ENCODE measurements around the gene SERBP1. TPM values are rescaled to one million over a fixed set of nuclear protein-coding genes. Genes with fewer than 3 reads are reported as not detected.

The SERBP1 gene
- total RNA-seq, 2 experiments from 2014 or later = 280 to 297 TPM

DNA sequence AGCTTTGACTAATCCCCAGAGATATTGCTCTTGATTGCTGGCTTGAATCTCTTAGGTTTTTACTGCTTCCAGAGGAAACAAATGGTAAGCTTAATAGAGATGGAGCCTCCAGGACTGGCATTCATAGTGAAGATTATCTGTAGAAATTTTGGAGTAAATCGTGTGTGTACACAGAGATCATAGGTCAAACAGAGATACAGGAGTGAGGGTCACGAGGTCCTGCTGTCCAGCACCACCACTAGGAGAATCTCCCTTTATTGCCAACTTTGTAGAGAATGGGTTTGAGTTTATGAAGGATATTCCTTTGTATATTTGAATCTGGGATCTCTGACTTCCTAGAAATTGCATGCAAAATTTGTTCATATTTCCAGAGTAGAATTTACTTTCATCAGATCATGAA, 7.8 kb upstream of the SERBP1 start:
- Mint-ChIP-seq H3K4me3 (no peak overlapping the region), H3K4me1 (ENCODE audit: low read depth) (peaks cover 18% of the 10 kb centered on the region), H3K9me3 (ENCODE audit: insufficient read depth) (no peaks in the 10 kb centered on the region), H3K36me3 (ENCODE audit: low read depth) (no peaks in the 10 kb centered on the region), H3K27ac (no peak overlapping the region), H3K27me3 (ENCODE audit: low read depth) (no peaks in the 10 kb centered on the region)
- DNase-seq (no peak), ATAC-seq (no peak)
- ChIA-PET POLR2A (no interaction called here), CTCF (interaction anchor here (0.7 to 1.3 kb wide), 3 partner anchors 12 to 227 kb away, joined by 3 to 4 read pairs (median 3); no protein-coding TSS in a partner anchor)

DNA sequence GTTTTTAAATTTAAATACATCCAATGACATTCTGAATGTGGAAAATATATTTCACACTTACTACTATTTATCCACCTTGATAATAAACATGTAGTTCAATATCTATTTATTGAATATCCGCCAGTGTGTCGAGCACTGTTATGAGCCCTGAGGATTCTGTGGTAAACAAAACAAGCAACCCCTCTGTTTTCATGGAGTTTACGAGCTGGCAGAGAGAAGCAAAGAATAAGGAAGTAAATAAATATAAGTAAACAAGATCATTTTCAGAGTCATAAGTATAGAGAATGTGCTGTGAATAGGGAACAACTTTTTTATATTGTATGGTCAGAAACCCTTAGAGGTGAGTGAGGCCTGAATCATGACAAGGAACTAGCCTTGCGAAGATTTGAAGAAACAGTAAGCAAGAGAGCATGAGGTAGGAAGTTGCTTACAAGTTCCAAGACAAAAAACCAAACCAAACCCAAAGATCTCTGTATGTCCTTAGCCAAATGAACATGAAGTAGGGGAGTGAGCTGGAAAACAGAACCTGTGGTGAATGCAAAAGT, 6.4 kb upstream of the SERBP1 start:
- Mint-ChIP-seq H3K27ac (no peak overlapping the region), H3K4me1 (ENCODE audit: low read depth) (peaks cover 28% of the 10 kb centered on the region), H3K27me3 (ENCODE audit: low read depth) (no peaks in the 10 kb centered on the region), H3K9me3 (ENCODE audit: insufficient read depth) (no peaks in the 10 kb centered on the region), H3K4me3 (no peak overlapping the region), H3K36me3 (ENCODE audit: low read depth) (no peaks in the 10 kb centered on the region)
- no peak for DNase-seq
- ChIA-PET POLR2A (no interaction called here), CTCF (interaction anchor here (0.8 to 1.5 kb wide), 3 partner anchors 9 to 223 kb away, joined by 3 read pairs; no protein-coding TSS in a partner anchor)
- ATAC-seq = no peak

DNA sequence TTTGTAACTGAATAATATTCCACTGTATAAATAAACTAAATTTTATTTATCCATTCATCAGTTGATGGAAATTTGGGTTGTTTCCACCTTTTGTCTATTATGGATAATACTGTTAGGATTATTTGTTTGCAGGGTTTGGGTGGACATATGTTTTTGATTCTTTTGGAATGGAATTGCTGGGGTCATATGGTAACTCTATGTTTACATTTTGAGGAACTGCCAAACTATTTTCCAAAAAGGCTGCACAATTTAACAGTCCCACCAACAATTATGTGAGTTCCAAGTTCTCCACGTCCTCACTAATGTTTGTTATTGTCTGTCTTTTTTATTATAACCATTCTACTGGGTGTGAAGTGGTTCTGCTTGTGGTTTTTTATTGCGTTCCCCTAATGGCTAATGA, 4.3 kb upstream of the SERBP1 start:
- no peaks in the 10 kb centered on the region for H3K9me3 Mint-ChIP-seq (ENCODE audit: insufficient read depth)
- H3K36me3 Mint-ChIP-seq (ENCODE audit: low read depth) = peaks cover 7% of the 10 kb centered on the region
- H3K4me1 Mint-ChIP-seq (ENCODE audit: low read depth) = peaks cover 28% of the 10 kb centered on the region
- ChIA-PET POLR2A (no interaction called here), CTCF (interaction anchor here (1.0 to 5.2 kb wide), 2 partner anchors 66 to 239 kb away, joined by 3 to 32 read pairs; no protein-coding TSS in a partner anchor)
- H3K4me3 Mint-ChIP-seq = no peak overlapping the region
- no peak for ATAC-seq
- DNase-seq = no peak
- no peaks in the 10 kb centered on the region for H3K27me3 Mint-ChIP-seq (ENCODE audit: low read depth)
- H3K27ac Mint-ChIP-seq = no peak overlapping the region

DNA sequence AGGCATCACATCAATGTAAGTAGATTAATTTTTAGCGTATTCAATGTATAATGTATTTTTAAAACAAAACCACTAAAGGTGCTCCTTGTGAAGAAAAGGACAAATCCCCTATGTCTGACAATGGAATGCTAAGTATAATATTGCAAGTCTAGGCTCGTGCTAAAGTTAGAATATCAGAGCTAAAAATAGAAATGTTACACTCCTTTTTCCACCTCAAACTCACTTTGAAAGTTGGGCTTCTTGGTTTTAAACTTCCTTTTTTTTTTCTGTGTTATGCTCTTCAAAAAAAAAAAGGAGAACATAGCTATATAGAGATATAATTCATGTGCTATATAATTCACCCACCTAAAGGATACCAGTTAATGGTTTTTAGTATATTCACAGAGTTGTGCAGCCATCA, 3.6 kb upstream of the SERBP1 start:
- Mint-ChIP-seq H3K9me3 (ENCODE audit: insufficient read depth) (no peaks in the 10 kb centered on the region), H3K27me3 (ENCODE audit: low read depth) (no peaks in the 10 kb centered on the region), H3K36me3 (ENCODE audit: low read depth) (peaks cover 14% of the 10 kb centered on the region), H3K27ac (no peak overlapping the region), H3K4me3 (no peak overlapping the region), H3K4me1 (ENCODE audit: low read depth) (peaks cover 28% of the 10 kb centered on the region)
- ChIA-PET CTCF (interaction anchor here (1.0 to 5.2 kb wide), 2 partner anchors 67 to 238 kb away, joined by 3 to 32 read pairs; no protein-coding TSS in a partner anchor), POLR2A (interaction anchor here (0.6 kb wide), 1 partner anchor 315 kb away, joined by 4 read pairs; no protein-coding TSS in a partner anchor)
- no peak for DNase-seq
- ATAC-seq = no peak

DNA sequence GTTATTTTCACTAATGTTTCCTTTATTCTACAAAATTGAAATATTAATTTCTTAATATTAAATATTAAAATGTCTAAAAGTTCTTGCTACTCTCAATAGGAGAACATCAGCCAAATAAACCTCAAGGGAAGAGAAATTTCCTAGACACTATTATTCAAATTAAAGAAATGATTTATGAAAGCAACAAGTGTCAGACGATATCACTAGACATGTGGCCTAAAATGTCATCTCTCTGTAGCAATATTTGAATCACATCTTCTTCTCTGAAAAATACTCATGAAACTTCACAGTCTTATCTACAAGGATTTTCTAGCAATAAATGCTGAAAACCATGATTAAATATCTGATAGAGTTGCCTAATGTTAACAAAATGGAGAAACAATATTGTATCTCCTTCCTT, 2.5 kb upstream of the SERBP1 start:
- no peak overlapping the region for H3K27ac Mint-ChIP-seq
- H3K4me3 Mint-ChIP-seq = no peak overlapping the region
- ATAC-seq (no peak), DNase-seq (no peak)
- H3K9me3 Mint-ChIP-seq (ENCODE audit: insufficient read depth) = no peaks in the 10 kb centered on the region
- ChIA-PET POLR2A (interaction anchor here (0.7 to 1.2 kb wide), 2 partner anchors 25 to 253 kb away, joined by 3 to 5 read pairs; no protein-coding TSS in a partner anchor), CTCF (interaction anchor here (0.7 to 6.2 kb wide), 7 partner anchors 10 to 507 kb away, joined by 3 to 52 read pairs (median 4); partner anchors contain the start of gene MIER1)
- H3K4me1 Mint-ChIP-seq (ENCODE audit: low read depth) = peaks cover 28% of the 10 kb centered on the region
- no peaks in the 10 kb centered on the region for H3K27me3 Mint-ChIP-seq (ENCODE audit: low read depth)
- H3K36me3 Mint-ChIP-seq (ENCODE audit: low read depth) = peaks cover 25% of the 10 kb centered on the region

DNA sequence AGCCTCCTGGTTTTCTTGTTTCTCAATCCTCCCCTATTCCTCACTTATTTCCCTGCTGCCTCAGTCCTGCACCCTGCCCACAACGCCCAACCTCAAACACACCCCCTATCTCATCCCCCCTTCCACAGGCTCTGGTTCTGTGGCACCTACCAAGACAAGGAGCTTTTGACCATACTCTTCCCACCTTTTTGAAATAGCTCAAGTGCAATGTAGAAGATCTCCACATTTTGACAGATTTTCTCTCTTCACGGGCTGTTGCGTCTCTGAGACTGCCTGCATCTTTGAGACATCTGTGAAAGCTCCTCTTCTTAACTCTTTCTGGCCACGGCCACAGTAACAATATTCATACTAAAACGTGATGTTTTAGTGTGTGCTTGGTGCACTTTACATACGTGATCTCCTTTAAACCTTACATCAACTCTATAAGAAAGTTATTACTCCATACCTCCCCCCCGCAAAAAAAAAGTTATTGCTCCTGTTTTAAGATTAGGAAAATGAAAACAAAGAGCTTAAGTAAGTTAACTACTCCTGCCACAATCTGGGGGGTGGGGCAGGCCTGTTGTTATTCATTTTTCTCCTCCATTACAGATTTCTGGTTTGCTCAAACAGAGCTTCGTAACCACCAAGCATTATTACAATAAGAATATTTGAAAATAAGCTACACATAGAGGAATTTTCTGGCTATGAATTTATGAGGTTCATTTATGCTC, 1.8 kb upstream of the SERBP1 start:
- Mint-ChIP-seq H3K36me3 (ENCODE audit: low read depth) (peaks cover 32% of the 10 kb centered on the region), H3K4me1 (ENCODE audit: low read depth) (peaks cover 35% of the 10 kb centered on the region), H3K27me3 (ENCODE audit: low read depth) (no peaks in the 10 kb centered on the region), H3K9me3 (ENCODE audit: insufficient read depth) (no peaks in the 10 kb centered on the region), H3K27ac (peak overlapping the region; percentile 91), H3K4me3 (peak overlapping the region; percentile 78)
- no peak for DNase-seq
- ATAC-seq = no peak
- ChIA-PET CTCF (interaction anchor here (0.7 to 6.2 kb wide), 8 partner anchors 11 to 507 kb away, joined by 3 to 52 read pairs (median 4); partner anchors contain the start of gene MIER1), POLR2A (interaction anchor here (0.7 to 1.3 kb wide), 4 partner anchors 26 to 1036 kb away, joined by 3 to 5 read pairs (median 3); no protein-coding TSS in a partner anchor)

DNA sequence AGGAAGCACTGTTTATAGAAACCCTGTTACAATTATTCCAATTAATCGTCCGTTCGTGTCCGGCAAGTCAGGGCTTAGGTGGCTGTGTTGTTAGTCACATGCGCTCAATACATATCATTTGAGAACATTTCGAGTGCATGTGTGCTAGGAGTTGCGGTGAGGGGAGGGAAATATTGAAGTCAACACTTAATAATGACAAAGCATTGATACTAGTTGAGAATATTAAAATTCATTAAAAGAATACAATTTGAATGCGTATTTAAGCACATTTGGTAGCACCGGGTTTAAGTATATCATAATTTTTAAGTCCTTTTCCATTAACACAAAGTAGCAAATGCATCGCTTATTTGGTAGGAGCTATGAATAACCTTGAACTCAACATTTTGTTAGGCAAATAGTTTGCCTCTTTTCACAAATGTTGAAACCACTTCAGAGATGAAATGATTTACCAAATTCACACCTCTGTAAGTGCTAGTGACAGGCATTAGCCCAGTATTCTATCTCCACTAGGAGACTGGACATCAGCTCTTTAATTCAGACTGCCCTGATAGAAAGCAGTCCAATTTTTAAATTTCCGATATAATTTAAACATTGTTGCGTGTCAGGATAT, 1.1 kb upstream of the SERBP1 start:
- H3K27me3 Mint-ChIP-seq (ENCODE audit: low read depth) = no peaks in the 10 kb centered on the region
- DNase-seq (no peak), ATAC-seq (no peak)
- H3K36me3 Mint-ChIP-seq (ENCODE audit: low read depth) = peaks cover 36% of the 10 kb centered on the region
- CTCF ChIA-PET = interaction anchor here (1.2 to 6.2 kb wide), 6 partner anchors 70 to 218 kb away, joined by 3 to 52 read pairs (median 4); no protein-coding TSS in a partner anchor
- peaks cover 39% of the 10 kb centered on the region for H3K4me1 Mint-ChIP-seq (ENCODE audit: low read depth)
- POLR2A ChIA-PET = interaction anchor here (0.6 to 2.8 kb wide), 11 partner anchors 16 to 1037 kb away, joined by 3 to 13 read pairs (median 4); partner anchors contain the start of genes GADD45A and SLC35D1
- peak overlapping the region; percentile 91 for H3K27ac Mint-ChIP-seq
- peak overlapping the region; percentile 78 for H3K4me3 Mint-ChIP-seq
- H3K9me3 Mint-ChIP-seq (ENCODE audit: insufficient read depth) = no peaks in the 10 kb centered on the region

DNA sequence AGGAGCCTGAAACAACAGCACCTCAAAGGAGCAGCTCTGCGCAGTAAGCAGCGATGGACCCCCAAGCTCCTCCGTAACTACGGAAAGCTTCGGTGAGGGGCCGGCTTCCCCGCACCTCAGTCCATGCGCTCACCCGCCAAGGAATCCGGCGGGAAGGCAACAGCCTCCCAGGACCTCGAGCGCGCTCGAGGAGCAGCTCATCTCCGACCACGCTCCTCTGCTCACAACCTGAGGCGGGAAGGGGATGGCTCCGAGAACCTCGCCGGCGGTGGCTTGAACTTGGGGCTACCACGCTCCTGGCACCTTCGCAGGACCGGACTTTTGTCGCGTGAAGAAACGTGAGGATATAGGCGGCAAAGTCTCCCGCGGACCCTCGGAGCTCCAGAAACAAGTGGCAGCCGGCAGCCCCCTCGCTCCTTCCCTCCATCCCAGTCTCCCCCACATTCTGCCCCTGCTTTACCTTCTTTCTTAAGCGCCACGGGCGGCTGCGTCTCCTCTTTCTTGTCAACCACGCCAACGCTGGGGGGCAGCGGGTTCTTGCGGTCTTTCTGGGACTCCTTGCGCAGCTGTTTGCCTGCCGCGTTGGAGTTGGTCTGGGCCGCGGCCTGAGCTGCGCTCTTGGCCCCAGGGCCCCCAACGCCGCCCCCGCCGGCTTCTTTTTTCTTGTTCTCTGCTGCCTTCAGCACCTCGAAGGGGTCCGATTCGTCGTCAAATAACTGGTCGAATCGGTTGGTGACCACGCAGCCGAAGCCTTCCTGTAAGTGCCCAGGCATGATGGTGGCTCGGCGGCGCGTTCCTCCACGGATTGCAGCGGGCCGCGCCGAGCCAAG, 459 bp downstream of the SERBP1 start:
- H3K4me3 Mint-ChIP-seq = peak overlapping the region; percentile 78
- ChIA-PET POLR2A (interaction anchor here (0.6 to 2.8 kb wide), 18 partner anchors 10 to 407 kb away, joined by 3 to 13 read pairs (median 4); partner anchors contain the start of genes GADD45A, IL23R and SLC35D1), CTCF (interaction anchor here (0.6 to 6.2 kb wide), 13 partner anchors 22 to 505 kb away, joined by 3 to 52 read pairs (median 4); partner anchors contain the start of genes DNAI4 and IL23R)
- peak overlapping the region; percentile 91 for H3K27ac Mint-ChIP-seq
- ATAC-seq = peak; percentile 18
- DNase-seq = peak; percentile 47
- no peaks in the 10 kb centered on the region for H3K27me3 Mint-ChIP-seq (ENCODE audit: low read depth)
- H3K36me3 Mint-ChIP-seq (ENCODE audit: low read depth) = peaks cover 50% of the 10 kb centered on the region
- peaks cover 52% of the 10 kb centered on the region for H3K4me1 Mint-ChIP-seq (ENCODE audit: low read depth)
- no peaks in the 10 kb centered on the region for H3K9me3 Mint-ChIP-seq (ENCODE audit: insufficient read depth)

DNA sequence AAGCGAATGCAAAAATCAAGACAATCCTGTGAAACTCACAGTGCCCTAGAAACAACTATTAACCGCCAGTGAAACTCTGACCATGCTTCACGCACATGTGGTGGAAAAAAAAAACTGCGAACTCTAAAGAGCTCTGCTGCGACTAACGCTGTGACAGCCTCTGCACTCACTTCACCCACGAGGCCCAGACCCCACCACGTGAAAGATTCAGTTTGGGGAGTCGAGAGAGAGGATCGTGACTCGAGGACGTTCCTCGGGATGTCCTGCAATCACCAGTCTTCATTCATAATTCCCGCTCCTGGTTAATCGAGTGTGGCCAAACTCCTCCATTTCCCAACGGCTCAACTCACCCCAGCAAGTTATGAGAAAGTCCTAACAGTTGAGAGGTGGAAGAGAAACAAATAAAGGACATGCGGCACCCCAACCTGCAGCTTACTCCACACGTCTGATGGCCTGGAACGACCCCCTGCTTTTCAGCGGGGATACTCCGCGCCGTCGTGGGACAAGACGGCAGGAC, 1.1 kb downstream of the SERBP1 start:
- POLR2A ChIA-PET = interaction anchor here (0.6 to 2.8 kb wide), 12 partner anchors 10 to 504 kb away, joined by 3 to 13 read pairs (median 4); partner anchors contain the start of genes DNAI4, IL23R and MIER1
- Mint-ChIP-seq H3K36me3 (ENCODE audit: low read depth) (peaks cover 55% of the 10 kb centered on the region), H3K27me3 (ENCODE audit: low read depth) (no peaks in the 10 kb centered on the region), H3K9me3 (ENCODE audit: insufficient read depth) (no peaks in the 10 kb centered on the region), H3K4me3 (peak overlapping the region; percentile 78), H3K27ac (peak overlapping the region; percentile 91), H3K4me1 (ENCODE audit: low read depth) (peaks cover 56% of the 10 kb centered on the region)
- CTCF ChIA-PET = interaction anchor here (0.6 to 6.2 kb wide), 15 partner anchors 21 to 495 kb away, joined by 3 to 52 read pairs (median 4); partner anchors contain the start of genes IL12RB2 and IL23R
- DNase-seq (peak; percentile 49), ATAC-seq (no peak)

DNA sequence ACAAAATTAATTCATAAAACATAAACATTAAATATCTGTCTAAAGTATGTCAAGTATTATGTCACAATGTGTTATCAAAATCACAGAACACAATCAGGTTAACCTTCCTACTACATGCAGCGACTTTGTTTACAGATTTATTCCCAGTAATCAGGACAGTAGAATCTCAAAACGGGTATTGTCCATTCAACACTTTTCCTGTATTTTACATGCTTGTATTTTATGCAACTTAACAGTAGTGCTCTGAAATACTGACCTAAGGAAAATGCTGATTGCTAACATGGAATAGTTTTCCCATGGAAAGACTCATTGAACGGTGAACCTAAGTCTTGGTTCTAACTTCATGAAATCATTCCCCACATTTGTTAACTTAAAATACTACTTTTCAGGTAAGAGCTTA, 2.3 kb downstream of the SERBP1 start:
- DNase-seq = no peak
- Mint-ChIP-seq H3K27me3 (ENCODE audit: low read depth) (no peaks in the 10 kb centered on the region), H3K36me3 (ENCODE audit: low read depth) (peaks cover 65% of the 10 kb centered on the region), H3K27ac (peak overlapping the region; percentile 91), H3K4me1 (ENCODE audit: low read depth) (peaks cover 51% of the 10 kb centered on the region), H3K4me3 (peak overlapping the region; percentile 78), H3K9me3 (ENCODE audit: insufficient read depth) (no peaks in the 10 kb centered on the region)
- POLR2A ChIA-PET = interaction anchor here (1.3 kb wide), 1 partner anchor 503 kb away, joined by 5 read pairs; the partner anchor contains the start of genes DNAI4 and MIER1
- no peak for ATAC-seq
- CTCF ChIA-PET = interaction anchor here (0.9 to 6.2 kb wide), 9 partner anchors 10 to 447 kb away, joined by 3 to 52 read pairs (median 4); partner anchors contain the start of gene IL12RB2
